A549 (cell line): ENCODE results near the gene DDIAS.

Experiments
- EHMT2 ChIP-seq: fragments of 200-600 bp; sonication (generic); IDR thresholded peaks from 2 replicates; pipeline ENCODE4 v1.6.1; 2016; ENCODE audit warnings: antibody characterized with exemption, low read depth, mild to moderate bottlenecking, moderate library complexity
- HDAC2 ChIP-seq: fragments of 200-600 bp; sonication (generic); IDR thresholded peaks from 2 replicates; pipeline ENCODE4 v1.6.1; 2016
- POLR2A ChIP-seq: IDR thresholded peaks from 2 replicates; pipeline ENCODE4 v1.6.1; 2012; ENCODE audit warnings: mild to moderate bottlenecking, low read length
- RAD21 ChIP-seq, 2 experiments: fragments of >200 bp in 1 of 2; sonication (Bioruptor Twin) in 1 of 2; formaldehyde crosslinking in 1 of 2; IDR thresholded peaks in 1 of 2; conservative IDR thresholded peaks in 1 of 2; 2 replicates in 1 of 2; 3 replicates in 1 of 2; pipeline ENCODE4 v1.6.1; 2012 to 2018; ENCODE audit warnings: inconsistent platforms in 1 of 2
- RFX5 ChIP-seq: fragments of 450-650 bp; IDR thresholded peaks from 2 replicates; pipeline ENCODE4 v1.7.1; 2014; ENCODE audit warnings: antibody characterized with exemption, mild to moderate bottlenecking, moderate library complexity
- TP53 ChIP-seq: fragments of 250-450 bp; sonication (Bioruptor Pico); IDR thresholded peaks from 2 replicates; pipeline ENCODE4 v1.5.0; 2021; ENCODE audit warnings: mild to moderate bottlenecking, moderate library complexity
- TF ChIP-seq, protein P1 (sequence below): fragments of >200 bp; sonication (Bioruptor Twin); formaldehyde crosslinking; IDR thresholded peaks from 3 replicates; pipeline ENCODE4 v1.5.1; 2016
- TF ChIP-seq, protein P2 (sequence below): IDR thresholded peaks from 2 replicates; pipeline ENCODE4 v1.6.1; 2012; ENCODE audit warnings: low read depth, borderline replicate concordance
- TF ChIP-seq, protein P3 (sequence below): IDR thresholded peaks from 2 replicates; pipeline ENCODE4 v1.6.1; 2012
- TF ChIP-seq, protein P4 (sequence below): fragments of 200-600 bp; sonication (generic); IDR thresholded peaks from 2 replicates; pipeline ENCODE4 v1.6.1; 2016; ENCODE audit warnings: antibody characterized with exemption, mild to moderate bottlenecking, moderate library complexity

DNA sequence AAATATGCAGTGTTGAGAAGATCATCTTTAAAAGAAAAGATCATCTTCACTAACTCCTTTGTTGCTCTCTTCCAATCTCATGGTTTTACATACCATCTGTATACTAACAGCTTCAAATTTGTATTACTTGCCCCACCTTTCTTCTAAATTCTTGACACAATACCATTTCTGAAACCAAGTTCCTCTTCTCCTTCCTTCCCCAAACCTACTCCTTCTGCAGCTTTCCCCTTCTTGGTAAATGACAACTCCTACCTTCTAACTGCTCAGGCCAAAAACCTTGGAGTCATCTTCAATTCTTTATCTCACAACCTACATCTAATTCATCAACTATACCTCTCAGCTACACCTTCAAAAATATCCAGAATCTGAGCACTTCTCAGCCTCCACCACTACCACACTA lies 10.6 kb upstream of the DDIAS start:
- no peak for TF ChIP-seq EHMT2
- TF ChIP-seq, protein P1, sequence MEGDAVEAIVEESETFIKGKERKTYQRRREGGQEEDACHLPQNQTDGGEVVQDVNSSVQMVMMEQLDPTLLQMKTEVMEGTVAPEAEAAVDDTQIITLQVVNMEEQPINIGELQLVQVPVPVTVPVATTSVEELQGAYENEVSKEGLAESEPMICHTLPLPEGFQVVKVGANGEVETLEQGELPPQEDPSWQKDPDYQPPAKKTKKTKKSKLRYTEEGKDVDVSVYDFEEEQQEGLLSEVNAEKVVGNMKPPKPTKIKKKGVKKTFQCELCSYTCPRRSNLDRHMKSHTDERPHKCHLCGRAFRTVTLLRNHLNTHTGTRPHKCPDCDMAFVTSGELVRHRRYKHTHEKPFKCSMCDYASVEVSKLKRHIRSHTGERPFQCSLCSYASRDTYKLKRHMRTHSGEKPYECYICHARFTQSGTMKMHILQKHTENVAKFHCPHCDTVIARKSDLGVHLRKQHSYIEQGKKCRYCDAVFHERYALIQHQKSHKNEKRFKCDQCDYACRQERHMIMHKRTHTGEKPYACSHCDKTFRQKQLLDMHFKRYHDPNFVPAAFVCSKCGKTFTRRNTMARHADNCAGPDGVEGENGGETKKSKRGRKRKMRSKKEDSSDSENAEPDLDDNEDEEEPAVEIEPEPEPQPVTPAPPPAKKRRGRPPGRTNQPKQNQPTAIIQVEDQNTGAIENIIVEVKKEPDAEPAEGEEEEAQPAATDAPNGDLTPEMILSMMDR = no peak
- TF ChIP-seq HDAC2 = no peak
- TF ChIP-seq, protein P2, sequence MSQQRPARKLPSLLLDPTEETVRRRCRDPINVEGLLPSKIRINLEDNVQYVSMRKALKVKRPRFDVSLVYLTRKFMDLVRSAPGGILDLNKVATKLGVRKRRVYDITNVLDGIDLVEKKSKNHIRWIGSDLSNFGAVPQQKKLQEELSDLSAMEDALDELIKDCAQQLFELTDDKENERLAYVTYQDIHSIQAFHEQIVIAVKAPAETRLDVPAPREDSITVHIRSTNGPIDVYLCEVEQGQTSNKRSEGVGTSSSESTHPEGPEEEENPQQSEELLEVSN = no peak
- TF ChIP-seq RAD21 (conservative IDR thresholded peaks at IDR 0.05 in 1 of 2, IDR thresholded peaks at IDR 0.05 in 1 of 2) = no peak
- TF ChIP-seq POLR2A = no peak
- TF ChIP-seq, protein P3, sequence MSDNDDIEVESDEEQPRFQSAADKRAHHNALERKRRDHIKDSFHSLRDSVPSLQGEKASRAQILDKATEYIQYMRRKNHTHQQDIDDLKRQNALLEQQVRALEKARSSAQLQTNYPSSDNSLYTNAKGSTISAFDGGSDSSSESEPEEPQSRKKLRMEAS = no peak
- TF ChIP-seq, protein P4, sequence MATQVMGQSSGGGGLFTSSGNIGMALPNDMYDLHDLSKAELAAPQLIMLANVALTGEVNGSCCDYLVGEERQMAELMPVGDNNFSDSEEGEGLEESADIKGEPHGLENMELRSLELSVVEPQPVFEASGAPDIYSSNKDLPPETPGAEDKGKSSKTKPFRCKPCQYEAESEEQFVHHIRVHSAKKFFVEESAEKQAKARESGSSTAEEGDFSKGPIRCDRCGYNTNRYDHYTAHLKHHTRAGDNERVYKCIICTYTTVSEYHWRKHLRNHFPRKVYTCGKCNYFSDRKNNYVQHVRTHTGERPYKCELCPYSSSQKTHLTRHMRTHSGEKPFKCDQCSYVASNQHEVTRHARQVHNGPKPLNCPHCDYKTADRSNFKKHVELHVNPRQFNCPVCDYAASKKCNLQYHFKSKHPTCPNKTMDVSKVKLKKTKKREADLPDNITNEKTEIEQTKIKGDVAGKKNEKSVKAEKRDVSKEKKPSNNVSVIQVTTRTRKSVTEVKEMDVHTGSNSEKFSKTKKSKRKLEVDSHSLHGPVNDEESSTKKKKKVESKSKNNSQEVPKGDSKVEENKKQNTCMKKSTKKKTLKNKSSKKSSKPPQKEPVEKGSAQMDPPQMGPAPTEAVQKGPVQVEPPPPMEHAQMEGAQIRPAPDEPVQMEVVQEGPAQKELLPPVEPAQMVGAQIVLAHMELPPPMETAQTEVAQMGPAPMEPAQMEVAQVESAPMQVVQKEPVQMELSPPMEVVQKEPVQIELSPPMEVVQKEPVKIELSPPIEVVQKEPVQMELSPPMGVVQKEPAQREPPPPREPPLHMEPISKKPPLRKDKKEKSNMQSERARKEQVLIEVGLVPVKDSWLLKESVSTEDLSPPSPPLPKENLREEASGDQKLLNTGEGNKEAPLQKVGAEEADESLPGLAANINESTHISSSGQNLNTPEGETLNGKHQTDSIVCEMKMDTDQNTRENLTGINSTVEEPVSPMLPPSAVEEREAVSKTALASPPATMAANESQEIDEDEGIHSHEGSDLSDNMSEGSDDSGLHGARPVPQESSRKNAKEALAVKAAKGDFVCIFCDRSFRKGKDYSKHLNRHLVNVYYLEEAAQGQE = no peak
- TF ChIP-seq RFX5 = no peak
- TF ChIP-seq TP53 = no peak
